ENCODE measurements around the gene ACOX1. TPM values are rescaled to one million over a fixed set of nuclear protein-coding genes. Genes with fewer than 3 reads are reported as not detected.

Gene ACOX1
- total and polyA plus RNA-seq, 2 donors: 15.1 to 76.0 TPM

DNA sequence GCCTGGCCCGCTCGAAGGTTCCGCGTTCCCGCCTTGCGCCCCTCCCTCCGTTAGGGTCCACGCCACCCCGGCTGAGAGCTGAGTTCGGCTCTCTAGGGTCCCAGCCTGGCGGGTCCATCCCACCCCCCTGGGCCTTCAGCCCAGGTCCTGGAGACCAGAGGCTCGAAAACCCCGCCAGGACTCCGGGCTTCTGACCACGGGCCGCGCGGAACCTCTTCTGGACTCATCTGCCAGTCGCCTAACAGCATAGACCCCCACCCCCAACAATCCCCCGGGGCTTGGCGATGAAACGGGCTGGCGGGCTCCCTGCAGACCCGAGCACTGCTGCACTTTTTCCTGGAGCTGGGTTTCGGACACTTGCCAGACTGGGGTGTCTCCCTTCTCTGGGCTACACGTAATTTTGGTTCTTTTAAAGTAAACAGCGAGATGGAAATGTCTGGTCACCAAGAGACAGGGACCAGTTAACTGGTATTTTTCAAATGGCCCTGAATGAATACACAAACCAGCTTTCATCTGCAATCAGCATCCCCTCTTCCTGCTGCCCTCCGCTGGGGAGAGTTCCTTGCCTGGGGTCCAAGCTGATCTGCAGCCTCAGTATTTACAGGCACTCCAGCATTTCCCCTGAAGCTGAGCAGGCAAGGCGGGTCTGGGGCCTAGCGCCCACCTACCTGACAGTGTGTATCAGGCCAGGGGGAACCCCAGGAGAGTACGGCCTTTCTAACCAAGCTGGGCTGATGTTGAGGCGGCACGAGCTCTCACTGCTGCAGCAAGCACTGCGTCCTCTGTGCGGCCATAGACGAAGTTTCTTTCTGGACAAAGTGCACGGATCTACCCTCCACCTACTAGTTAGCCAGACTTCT is 81.6 kb downstream of the ACOX1 start:
- 35% methylated on average over 37 of the region's 37 CpGs for WGBS
- Histone ChIP-seq H3K4me3 (ENCODE audit: low read depth, low read length) (peak overlapping the region; percentile 80), H3K36me3 (ENCODE audit: insufficient read depth) (no peaks in the 10 kb centered on the region), H3K4me1 (ENCODE audit: insufficient read depth) (no peaks in the 10 kb centered on the region), H3K27ac (ENCODE audit: low read depth) (peak overlapping the region; percentile 92)
- DNase-seq (ENCODE audit: extremely low spot score): no peak

DNA sequence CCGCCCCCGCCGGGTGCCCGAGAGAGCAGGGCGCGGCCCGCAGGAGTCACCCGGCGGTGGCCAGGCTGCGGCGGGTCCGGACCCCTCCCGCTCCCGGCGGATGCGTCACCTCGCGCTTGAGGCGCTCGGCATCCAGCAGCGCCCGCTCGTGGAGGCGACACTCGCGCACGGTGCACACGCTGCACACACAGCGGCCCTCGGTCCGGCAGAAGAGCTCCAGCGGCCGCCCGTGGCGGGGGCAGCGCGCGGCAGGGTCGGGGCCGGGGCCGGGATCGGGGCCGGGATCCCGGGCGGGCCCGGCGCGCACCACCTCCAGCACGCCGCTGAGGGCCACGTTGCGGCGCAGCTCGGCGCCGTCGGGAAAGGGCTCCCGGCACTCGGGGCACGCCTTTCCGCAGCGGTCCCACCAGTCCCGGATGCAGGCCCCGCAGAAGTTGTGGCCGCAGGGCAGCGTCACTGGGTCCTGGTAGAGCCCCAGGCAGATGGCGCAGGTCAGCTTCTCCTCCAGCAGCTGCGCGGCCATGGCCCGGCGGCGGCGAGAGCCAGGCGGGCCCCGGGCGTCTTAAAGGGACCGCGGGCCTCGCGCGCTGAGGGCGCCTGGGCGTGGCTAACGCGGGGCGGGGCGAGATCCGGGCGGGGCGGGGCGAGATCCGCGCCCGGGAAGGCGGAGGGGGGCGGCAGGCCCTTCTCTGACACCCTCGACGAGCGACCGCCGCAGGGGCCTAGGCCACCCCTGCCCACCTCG is 82.4 kb downstream of the ACOX1 start, which contains the start of gene TRIM65:
TSS of gene TRIM65 (minus strand) at position 537 of the 745 bp plus-strand sequence. CDS start at position 523, 14 bp downstream.
- Histone ChIP-seq H3K27ac (ENCODE audit: low read depth) (peak within 1 kb of the TSS; percentile 92), H3K4me1 (ENCODE audit: insufficient read depth) (no peaks in the 10 kb centered on the region), H3K4me3 (ENCODE audit: low read depth, low read length) (peak within 1 kb of the TSS; percentile 80), H3K36me3 (ENCODE audit: insufficient read depth) (no peaks in the 10 kb centered on the region)
- no peak for DNase-seq (ENCODE audit: extremely low spot score)
- under 1% methylated on average over 102 of the region's 102 CpGs for WGBS

- 23% methylated on average over 28 of the region's 28 CpGs for WGBS
- H3K4me1 ChIP-seq (ENCODE audit: insufficient read depth): no peaks in the 10 kb centered on the region
- DNase-seq (ENCODE audit: extremely low spot score): no peak
- peak overlapping the region; percentile 19 for H3K4me3 ChIP-seq (ENCODE audit: low read depth, low read length)
- H3K27ac ChIP-seq (ENCODE audit: low read depth): peak overlapping the region; percentile 55
- H3K36me3 ChIP-seq (ENCODE audit: insufficient read depth): peaks cover 3% of the 10 kb centered on the region
Measured at GRCh38 chr17:75895370-75896155, 83.4 kb downstream of the ACOX1 start.

- Histone ChIP-seq H3K36me3 (ENCODE audit: insufficient read depth) (peaks cover 3% of the 10 kb centered on the region), H3K4me3 (ENCODE audit: low read depth, low read length) (no peak overlapping the region), H3K4me1 (ENCODE audit: insufficient read depth) (no peaks in the 10 kb centered on the region), H3K27ac (ENCODE audit: low read depth) (no peak overlapping the region)
- no peak for DNase-seq (ENCODE audit: extremely low spot score)
- 71% methylated on average over 22 of the region's 22 CpGs for WGBS
Measured at GRCh38 chr17:75894049-75894733, 84.8 kb downstream of the ACOX1 start.

DNA sequence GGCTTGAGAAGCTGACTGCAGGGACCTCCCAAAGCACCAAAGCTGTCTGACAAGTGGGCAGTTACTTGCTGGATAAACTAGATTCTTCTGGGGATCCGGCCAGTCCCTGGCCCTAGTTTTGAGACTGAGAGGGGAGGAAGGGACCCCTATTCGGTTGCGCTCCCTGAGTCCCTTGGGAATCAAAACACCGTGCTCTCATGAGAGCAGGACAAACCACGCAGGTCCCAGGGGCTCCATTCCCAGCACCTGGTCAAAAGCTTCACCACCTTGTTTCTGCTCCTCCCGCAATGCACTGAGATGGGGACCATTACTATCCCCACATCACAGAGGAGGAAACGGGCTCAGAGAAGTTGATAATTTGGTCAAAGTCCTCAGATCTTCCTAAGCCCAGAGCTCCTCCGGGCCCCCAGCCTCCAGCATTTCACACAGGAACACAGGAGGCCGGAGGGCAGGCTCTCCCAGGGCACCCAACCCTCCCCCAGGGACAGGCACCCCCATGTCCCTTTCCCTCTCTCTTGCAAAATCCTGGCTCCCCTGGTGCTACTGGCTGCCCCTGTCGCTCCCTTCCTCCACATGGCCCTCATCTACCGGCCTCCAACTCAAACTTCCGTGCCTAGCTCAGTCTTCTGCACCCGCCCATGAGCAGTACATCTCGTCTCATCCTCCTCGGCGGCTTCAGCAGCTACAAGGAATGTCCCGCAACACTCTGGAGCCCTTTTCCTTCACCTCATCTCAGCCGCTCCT is 85.5 kb downstream of the ACOX1 start:
- peaks cover 3% of the 10 kb centered on the region for H3K36me3 ChIP-seq (ENCODE audit: insufficient read depth)
- no peaks in the 10 kb centered on the region for H3K4me1 ChIP-seq (ENCODE audit: insufficient read depth)
- no peak overlapping the region for H3K27ac ChIP-seq (ENCODE audit: low read depth)
- WGBS: 88% methylated on average over 18 of the region's 18 CpGs
- no peak for DNase-seq (ENCODE audit: extremely low spot score)
- H3K4me3 ChIP-seq (ENCODE audit: low read depth, low read length): no peak overlapping the region

- no peak for DNase-seq (ENCODE audit: extremely low spot score)
- no peaks in the 10 kb centered on the region for H3K4me1 ChIP-seq (ENCODE audit: insufficient read depth)
- H3K36me3 ChIP-seq (ENCODE audit: insufficient read depth): peaks cover 3% of the 10 kb centered on the region
- 83% methylated on average over 16 of the region's 16 CpGs for WGBS
- no peak overlapping the region for H3K27ac ChIP-seq (ENCODE audit: low read depth)
- no peak overlapping the region for H3K4me3 ChIP-seq (ENCODE audit: low read depth, low read length)
Measured at GRCh38 chr17:75892556-75893224, 86.3 kb downstream of the ACOX1 start.

GRCh38 chr17:75891605-75892555 is 87.1 kb downstream of the ACOX1 start:
- no peaks in the 10 kb centered on the region for H3K4me1 ChIP-seq (ENCODE audit: insufficient read depth)
- no peak overlapping the region for H3K27ac ChIP-seq (ENCODE audit: low read depth)
- 76% methylated on average over 32 of the region's 32 CpGs for WGBS
- no peak for DNase-seq (ENCODE audit: extremely low spot score)
- H3K4me3 ChIP-seq (ENCODE audit: low read depth, low read length): no peak overlapping the region
- peaks cover 3% of the 10 kb centered on the region for H3K36me3 ChIP-seq (ENCODE audit: insufficient read depth)

Other genes starting within 250 kb of the ACOX1 start
- 11.3 TPM for gene GALK1, start 214.0 kb downstream of the ACOX1 start, total RNA-seq
- 43.0 TPM for gene GALK1, start 214.0 kb downstream of the ACOX1 start, polyA plus RNA-seq
- 58.1 TPM for gene UNK, start 194.4 kb downstream of the ACOX1 start, total RNA-seq
- gene UNK, start 194.4 kb downstream of the ACOX1 start, polyA plus RNA-seq: 29.1 TPM
- 10.6 TPM for gene UNC13D, start 134.8 kb downstream of the ACOX1 start, total RNA-seq
- gene UNC13D, start 134.8 kb downstream of the ACOX1 start, polyA plus RNA-seq: 13.0 TPM
- 16.2 TPM for gene WBP2, start 123.8 kb downstream of the ACOX1 start, total RNA-seq
- 142 TPM for gene WBP2, start 123.8 kb downstream of the ACOX1 start, polyA plus RNA-seq
- 28.9 TPM for gene TRIM47, start 100.6 kb downstream of the ACOX1 start, total RNA-seq
- gene TRIM47, start 100.6 kb downstream of the ACOX1 start, polyA plus RNA-seq: 55.8 TPM
- gene TRIM65, start 82.2 kb downstream of the ACOX1 start, total RNA-seq: 15.2 TPM
- 21.5 TPM for gene TRIM65, start 82.2 kb downstream of the ACOX1 start, polyA plus RNA-seq
- gene MRPL38, start 74.3 kb downstream of the ACOX1 start, total RNA-seq: 18.3 TPM
- 61.3 TPM for gene MRPL38, start 74.3 kb downstream of the ACOX1 start, polyA plus RNA-seq
- gene FBF1, start 38.1 kb downstream of the ACOX1 start, total RNA-seq: 10.7 TPM
- 7.9 TPM for gene FBF1, start 38.1 kb downstream of the ACOX1 start, polyA plus RNA-seq
- gene TEN1, start 74 bp upstream of the ACOX1 start, total RNA-seq: 13.9 TPM
- gene TEN1, start 74 bp upstream of the ACOX1 start, polyA plus RNA-seq: 16.2 TPM
- gene CDK3, start 21.7 kb upstream of the ACOX1 start, total RNA-seq: 3.5 TPM
- gene CDK3, start 21.7 kb upstream of the ACOX1 start, polyA plus RNA-seq: 4.9 TPM
- gene EVPL, start 48.1 kb upstream of the ACOX1 start, total RNA-seq: 12.5 TPM
- 9.0 TPM for gene EVPL, start 48.1 kb upstream of the ACOX1 start, polyA plus RNA-seq
- gene SRP68, start 93.4 kb upstream of the ACOX1 start, total RNA-seq: 34.7 TPM
- 54.8 TPM for gene SRP68, start 93.4 kb upstream of the ACOX1 start, polyA plus RNA-seq
- not detected for gene GALR2, start 95.6 kb upstream of the ACOX1 start, total RNA-seq
- gene GALR2, start 95.6 kb upstream of the ACOX1 start, polyA plus RNA-seq: 0.09 TPM
- gene ZACN, start 100.0 kb upstream of the ACOX1 start, total RNA-seq: not detected
- 2.2 TPM for gene ZACN, start 100.0 kb upstream of the ACOX1 start, polyA plus RNA-seq
- gene EXOC7, start 124.6 kb upstream of the ACOX1 start, total RNA-seq: 75.3 TPM
- gene EXOC7, start 124.6 kb upstream of the ACOX1 start, polyA plus RNA-seq: 74.8 TPM
- gene FOXJ1, start 162.1 kb upstream of the ACOX1 start, total RNA-seq: 0.90 TPM
- 1.4 TPM for gene FOXJ1, start 162.1 kb upstream of the ACOX1 start, polyA plus RNA-seq